Activated CD4-positive, CD25-positive, alpha-beta regulatory T cell treated with anti-CD3 and anti-CD28 coated beads, Interleukin-2, amount 50 U/mL, for 16 hours (primary cell): ENCODE results near the gene HELZ2.
"Not testable (repeated sequence)": the region's sequence is repeated elsewhere in the genome, so short reads cannot be mapped to it uniquely, and the experiment has no call there.

Experiments
- DNase-seq: peaks from one replicate; pipeline ENCODE4 v3.0.0-alpha.2; 2020; ENCODE audit warnings: low read depth, low spot score

HELZ2 gene, protein sequence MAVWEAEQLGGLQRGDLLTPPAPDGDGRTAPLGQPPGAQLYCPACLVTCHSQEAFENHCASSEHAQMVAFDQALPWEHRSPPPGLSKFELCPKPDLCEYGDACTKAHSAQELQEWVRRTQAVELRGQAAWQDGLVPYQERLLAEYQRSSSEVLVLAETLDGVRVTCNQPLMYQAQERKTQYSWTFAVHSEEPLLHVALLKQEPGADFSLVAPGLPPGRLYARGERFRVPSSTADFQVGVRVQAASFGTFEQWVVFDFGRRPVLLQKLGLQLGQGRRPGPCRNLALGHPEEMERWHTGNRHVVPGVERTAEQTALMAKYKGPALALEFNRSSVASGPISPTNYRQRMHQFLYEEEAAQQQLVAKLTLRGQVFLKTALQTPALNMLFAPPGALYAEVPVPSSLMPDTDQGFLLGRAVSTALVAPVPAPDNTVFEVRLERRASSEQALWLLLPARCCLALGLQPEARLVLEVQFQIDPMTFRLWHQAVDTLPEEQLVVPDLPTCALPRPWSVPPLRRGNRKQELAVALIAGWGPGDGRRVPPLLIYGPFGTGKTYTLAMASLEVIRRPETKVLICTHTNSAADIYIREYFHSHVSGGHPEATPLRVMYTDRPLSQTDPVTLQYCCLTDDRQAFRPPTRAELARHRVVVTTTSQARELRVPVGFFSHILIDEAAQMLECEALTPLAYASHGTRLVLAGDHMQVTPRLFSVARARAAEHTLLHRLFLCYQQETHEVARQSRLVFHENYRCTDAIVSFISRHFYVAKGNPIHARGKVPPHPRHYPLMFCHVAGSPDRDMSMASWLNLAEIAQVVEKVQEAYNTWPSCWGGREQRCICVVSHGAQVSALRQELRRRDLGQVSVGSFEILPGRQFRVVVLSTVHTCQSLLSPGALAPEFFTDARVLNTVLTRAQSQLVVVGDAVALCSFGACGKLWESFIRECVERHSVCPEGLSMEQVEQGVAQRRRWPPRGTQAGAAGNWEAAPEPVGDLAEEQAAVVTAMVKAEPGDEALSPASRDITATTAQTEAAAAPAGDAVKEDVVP (N-terminal part only)

DNA sequence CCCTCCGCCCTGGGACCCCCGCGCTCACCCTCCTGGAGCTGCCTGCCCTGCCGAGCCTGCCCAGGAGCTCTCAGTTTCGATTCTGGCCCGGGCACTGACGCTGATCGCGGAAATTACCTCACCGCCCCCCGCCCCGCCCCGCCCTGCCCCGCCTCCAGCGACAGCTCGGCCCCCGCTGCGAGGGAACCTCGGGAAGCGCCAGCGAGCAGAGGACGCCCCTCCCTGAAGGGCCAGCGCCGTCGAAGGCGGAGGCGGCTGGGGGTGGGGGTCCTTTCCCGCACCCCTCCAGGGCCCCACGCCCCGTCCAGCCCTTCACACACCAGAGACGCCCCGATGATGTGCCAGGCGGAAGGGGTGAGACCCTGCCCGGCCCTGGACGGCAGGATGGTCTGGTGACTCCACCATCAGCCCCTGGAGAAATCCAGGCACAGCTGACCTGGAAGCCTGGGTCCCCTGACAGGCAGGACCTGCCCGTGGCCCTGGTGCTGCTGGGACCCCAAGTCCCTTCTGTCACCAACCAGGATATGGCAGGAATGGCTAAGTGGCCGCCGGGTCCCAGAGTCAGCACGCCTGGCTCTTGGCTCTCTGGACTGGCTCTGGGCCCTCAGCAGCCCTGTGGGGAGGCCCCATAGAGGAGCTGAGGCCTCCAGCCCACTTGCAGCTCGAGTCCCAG is at the start of gene HELZ2:
Gene HELZ2 (minus strand): TSS at position 84 of the 673 bp plus-strand sequence. CDS start 1,854 bp downstream, outside the sequence.
- DNase-seq: no peak

DNA sequence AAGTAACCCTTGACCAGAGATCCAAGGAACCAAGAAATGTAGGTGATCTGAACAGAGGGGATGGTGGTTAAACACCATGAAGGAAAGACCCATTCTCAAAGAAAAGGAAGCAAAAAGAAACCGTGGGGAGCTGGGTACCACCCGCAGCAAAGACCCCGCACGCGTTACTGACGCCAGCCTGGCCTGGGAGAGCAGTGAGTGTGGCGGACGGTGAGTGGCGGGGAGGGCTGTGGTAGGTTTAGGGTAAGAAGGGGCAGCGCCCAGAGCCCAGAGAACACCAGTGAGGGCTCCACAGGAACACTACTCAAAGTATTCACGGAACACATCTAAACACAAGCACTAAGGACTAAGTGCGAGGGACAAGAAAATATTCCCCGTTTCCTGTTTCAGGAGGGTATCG is 48.7 kb upstream of the HELZ2 start:
- no peak for DNase-seq

DNA sequence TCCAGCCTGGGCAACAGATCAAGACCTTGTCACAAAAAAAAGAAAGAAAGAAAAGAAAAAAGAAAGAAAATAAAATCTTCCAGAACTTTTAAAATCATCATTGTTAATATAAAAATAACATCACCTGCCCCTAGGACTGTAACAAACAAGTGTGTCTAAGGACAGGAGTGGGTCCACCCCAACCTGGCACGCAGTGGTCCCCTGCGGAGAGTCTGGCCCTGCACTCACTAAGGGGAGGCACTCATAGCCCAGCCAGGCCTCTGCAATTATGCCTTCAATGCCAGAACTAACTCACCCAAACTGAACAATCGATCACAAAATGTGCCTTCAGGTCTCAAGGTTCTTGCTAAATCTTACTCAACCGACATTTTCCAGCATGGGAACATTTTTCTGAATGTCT is 48.1 kb upstream of the HELZ2 start:
- no peak for DNase-seq

DNA sequence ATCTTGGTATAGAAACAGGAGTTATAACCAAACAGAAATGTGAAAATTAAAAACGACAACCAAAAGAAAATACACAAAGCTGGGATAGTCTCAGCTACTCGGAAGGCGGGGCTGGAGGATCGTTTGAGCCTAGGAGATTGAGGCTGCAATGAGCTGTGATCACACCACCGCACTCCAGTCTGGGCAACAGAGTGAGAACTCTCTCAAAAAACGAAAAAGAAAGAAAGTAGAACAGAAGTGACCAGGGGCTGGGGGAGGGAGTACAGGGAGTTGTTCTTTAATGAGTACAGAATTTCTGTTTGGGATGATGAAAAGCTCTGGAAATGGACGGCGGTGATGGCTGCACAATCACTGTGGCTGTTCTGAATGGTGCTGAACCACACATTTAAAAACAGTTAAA is 47.0 kb upstream of the HELZ2 start:
- no peak for DNase-seq

DNA sequence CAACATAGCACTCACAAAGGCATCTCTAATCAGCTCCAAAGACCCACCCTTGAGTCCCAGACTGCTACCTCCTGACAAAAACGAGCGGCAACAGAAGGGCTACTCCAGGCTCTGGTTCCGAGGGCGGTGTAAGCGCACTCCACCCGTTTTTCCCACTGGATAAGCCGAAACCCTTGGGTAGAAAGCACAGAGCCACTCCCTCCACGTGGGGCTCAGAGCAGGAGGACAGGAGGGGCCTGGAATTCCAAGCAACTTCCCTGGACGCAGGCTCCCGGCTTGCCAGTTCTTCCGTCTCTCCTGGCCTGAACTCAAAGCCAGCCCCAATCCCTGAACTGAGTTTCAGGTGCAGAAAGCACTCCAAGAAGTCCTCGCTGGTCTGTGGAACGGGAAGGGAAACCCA is 45.5 kb upstream of the HELZ2 start:
- no peak for DNase-seq

DNA sequence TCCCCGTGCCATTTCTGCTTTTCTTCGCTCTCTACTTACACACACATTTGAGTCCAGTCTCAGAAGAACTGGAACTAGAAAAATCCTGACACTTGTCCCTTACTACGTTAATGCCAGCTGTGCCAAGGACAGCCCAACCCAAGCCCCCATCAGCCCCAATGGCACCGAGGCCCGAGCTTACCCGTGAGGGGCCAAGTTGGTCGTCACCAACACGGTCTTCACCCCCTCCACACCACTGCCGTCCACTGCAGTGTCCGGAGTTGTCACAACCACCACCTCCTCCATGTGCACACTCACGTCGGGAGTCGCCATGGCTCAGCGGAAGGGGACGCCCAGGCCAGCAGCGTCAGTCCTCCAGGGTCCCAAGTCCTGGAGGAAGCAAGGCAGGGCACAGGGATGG is 45.0 kb upstream of the HELZ2 start:
- no peak for DNase-seq

DNA sequence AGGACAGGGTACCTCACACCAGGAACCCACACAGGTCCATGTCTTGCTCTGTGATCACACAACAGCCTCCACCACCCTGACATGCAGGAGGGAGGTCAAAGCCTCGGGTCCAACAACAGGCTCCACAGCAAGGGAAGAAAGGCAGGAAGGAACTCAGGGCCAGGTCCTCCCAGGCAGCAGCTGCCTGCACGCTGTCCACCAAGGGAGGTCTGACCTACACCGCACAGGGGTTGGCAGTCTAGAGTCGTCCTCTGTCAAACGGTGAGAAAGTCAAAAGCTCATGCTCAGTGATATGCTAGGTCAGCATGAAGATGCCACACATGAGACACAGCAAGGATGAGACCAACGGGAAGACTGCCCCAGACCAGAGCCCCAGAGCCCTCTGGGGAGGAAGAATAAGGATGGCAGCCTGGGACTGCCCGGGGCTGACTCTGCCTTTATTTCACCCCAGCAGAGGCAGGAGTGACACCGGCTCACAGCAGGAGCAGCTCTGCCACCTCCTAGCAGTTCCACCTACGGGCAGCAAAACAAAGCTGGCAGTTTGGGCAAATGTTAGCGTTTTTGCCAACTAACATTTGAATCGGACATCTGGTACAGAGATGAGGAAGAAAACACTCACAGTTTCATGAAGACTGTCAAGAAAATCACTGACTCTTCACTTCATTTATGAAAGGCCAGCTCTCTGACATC is 44.4 kb upstream of the HELZ2 start:
- no peak for DNase-seq

DNA sequence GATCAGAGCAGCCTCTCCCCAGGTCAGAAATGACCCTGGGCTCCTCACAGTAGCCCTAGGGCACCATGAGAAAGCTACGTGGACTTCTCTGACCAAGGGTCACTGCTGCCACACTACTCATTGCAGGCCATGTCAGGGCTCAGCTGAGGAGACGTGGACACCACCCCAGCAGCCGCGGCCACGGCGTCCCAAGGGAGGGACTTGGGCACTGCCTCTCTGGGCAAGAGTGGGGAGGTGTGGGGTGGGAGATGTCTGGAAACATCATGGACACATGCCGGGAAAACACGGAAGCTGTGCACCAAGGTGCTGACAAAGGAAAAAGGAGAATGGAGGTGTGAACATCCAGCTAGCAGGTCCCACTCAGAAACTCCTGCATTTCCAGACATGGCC is 43.8 kb upstream of the HELZ2 start:
- no peak for DNase-seq

DNA sequence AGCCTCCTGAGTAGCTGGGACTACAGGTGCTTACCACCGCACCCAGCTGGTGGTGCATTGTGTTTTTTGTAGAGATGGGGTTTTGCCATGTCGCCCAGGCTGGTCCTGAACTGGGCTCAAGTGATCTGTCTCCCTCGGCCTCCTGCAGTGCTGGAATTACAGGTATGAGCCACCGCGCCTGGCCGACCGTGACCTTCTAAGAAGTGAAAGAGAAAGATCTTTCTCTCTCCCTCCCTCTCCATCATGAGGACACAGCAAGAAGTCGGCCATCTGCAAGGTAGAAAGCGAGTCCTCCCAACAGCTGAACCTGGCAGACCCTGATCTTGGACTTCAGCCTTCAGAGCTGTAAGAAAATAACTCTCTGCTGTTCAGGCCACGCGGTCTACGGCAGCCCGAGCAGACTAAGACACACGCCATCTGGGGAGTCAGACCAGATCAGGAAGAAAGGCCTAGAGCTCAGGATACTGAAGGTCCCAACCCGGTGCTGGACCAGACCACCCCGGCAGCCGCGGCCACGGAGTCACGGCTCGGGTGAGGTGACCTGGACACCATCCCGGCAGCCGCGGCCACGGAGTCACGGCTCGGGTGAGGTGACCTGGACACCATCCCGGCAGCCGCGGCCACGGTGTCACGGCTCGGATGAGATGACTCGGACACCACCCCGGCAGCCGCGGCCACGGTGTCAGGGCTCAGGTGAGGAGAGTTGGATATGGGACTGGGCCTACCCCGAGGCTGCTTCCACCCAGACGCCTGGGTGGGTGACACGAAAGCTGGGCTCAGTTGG is 43.2 kb upstream of the HELZ2 start:
- no peak for DNase-seq

DNA sequence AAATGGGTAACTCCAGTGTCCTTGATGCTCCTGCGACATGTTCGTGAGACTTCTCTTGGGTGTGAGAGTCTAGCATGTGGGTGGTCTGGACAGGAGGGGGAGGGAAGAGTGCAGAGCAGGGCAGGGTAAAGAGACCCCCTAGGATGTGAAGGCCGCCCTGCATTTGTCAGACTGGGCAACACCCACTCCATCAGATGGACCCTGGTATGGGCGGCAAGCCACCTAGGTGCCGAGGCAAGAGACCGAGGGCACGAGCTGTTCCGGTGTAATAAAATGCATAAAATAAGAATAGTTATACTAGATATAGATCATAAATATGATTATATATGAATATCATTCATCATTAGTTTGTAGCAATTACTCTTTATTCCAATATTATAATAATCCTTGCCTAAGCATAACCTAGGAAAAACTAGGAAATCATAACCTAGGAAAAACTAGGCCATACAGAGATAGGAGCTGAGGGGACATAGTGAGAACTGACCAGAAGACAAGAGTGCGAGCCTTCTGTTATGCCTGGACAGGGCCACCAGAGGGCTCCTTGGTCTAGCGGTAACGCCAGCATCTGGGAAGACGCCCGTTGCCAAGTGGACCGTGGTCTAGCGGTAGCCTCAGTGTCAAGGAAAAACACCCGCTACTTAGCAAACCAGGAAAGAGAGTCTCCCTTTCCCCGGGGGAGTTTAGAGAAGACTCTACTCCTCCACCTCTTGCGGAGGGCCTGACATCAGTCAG is 40.0 kb upstream of the HELZ2 start:
- DNase-seq: not testable (repeated sequence)

DNA sequence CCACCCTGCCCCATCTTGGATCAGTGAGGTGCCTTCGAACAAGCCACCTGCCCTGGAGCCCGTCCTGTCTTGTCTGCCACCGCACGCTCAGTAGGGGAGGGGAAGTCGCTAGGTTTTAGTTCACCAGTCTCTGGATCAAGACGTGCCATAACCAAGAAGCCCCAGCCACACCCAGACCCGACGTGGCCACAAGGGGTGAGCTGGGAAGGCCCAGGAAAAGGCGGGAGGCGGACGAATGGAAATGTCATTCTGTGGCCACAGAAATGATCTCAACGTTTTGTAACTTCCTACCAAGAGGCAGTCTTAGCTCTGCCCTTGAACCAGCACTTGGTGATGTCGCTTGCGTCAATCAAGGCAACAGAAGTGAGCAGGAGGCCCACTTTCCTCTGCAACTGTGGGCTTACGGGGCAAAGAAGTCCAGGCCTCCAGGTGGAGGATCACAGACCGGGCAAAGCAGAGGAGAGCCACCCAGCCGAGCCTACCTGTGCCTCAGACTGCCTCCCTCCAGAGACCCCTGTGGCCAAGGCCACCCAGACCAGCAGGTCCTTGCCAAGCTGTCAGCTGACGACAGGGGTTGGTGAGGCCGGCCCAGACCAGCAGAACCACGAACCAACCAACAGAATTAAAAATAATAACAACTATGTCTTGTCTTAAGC is 38.4 kb upstream of the HELZ2 start:
- DNase-seq: no peak

DNA sequence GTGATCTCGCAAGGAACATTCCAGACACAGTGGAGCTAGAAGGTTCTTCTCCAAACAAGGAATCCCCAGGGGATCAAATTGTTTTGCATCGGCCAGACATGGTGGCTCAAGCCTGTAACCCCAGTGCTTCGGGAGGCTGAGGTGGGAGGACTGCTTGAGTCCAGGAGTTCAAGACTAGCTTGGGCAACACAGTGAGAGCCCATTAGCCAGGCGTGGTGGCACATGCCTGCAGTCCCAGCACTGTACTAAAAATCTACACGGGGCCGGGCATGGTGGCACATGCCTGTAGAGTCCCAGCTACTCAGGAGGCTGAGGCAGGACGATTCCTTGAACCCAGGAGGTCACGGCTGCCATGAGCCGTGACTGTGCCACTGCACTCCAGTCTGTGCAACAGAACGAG is 37.6 kb upstream of the HELZ2 start:
- DNase-seq: no peak

DNA sequence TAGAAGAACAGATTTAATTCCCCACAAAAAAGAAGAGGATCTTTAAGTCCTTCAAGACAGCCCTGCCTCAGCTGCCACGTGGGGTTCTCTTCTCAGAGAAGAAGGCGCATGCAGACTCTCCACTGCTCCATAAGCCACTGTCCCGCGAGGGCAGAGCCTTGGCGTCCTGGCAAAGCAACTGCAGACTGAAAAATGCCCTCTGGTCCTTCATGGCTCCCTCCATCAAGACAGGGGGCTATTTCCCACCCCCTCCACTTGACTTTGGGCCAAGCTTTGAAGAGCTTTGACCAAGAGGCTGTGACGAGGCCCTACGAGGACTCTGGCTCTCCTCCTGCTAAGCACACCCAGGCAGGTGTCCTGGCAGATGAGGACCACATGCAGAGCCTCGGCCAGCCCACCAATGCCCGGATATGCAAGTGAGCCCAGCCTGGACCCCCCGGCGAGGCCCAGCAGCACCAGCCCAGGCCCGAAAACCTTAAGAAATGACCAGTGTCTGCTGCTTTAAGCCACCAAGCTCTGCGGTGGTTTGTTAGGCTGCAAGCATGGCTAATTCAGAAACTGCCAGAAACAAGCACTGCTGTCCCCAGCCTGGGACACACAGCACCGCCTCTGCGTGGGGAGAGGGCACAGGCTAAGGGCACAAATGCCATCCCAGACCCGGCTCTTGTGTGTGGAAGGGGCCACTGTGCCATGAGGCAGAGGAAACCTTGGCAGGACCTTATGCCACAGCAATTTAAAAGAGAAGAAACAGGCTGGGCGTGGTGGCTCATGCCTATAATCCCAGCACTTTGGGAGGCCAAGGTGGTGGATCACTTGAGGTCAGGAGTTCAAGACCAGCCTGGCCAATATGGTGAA is 36.8 kb upstream of the HELZ2 start:
- DNase-seq: no peak

DNA sequence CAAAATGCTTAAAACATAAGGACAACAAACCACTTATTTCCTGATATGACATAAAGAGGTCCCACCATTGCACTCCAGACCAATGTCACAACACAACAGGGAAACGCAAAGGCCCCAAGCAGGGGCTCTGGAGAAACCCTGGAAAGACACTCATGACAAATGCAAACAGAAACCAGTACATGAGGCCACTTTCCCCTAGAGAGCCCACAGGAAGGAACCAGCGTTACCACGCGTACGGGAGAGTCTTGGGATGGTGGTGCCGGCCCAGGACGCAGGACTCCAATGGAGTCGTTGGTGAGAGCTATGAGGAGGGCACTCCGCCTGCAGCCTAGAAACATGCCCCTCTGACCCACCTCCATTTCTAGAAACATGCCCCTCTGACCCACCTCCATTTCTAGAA is 32.6 kb upstream of the HELZ2 start:
- no peak for DNase-seq

DNA sequence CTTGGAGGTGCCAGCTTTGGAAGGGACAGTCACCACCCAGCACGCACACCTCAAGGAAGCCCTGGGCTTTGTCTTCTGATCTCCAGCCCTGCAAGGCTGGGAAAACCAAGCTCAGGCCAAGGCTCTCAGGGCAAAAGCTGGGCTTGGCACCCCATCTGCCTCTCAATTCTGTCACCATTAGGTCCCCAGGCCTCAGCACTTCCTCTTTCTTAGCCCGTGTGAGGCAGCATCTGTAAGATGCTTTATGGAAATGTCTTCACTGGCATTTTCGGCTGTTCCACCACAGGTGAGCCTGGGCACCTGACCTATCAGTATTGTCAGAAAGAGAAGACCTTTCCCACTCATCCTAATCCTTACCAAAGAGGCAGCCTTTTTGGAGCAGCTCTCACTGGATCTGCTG is 28.3 kb upstream of the HELZ2 start:
- no peak for DNase-seq

DNA sequence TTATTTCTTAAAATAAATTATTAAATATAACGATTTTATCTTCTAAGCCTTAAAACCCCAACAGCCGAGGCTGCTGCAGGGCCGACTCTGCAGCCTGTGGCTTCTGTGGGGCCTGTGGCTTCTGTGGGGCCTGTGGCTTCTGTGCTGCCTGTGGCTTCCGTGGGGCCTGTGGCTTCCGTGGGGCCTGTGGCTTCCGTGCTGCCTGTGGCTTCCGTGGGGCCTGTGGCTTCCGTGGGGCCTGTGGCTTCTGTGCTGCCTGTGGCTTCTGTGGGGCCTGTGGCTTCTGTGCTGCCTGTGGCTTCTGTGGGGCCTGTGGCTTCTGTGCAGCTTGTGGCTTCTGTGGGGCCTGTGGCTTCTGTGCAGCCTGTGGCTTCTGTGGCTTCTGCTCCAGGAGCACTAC is 27.6 kb upstream of the HELZ2 start:
- DNase-seq: not testable (repeated sequence)

DNA sequence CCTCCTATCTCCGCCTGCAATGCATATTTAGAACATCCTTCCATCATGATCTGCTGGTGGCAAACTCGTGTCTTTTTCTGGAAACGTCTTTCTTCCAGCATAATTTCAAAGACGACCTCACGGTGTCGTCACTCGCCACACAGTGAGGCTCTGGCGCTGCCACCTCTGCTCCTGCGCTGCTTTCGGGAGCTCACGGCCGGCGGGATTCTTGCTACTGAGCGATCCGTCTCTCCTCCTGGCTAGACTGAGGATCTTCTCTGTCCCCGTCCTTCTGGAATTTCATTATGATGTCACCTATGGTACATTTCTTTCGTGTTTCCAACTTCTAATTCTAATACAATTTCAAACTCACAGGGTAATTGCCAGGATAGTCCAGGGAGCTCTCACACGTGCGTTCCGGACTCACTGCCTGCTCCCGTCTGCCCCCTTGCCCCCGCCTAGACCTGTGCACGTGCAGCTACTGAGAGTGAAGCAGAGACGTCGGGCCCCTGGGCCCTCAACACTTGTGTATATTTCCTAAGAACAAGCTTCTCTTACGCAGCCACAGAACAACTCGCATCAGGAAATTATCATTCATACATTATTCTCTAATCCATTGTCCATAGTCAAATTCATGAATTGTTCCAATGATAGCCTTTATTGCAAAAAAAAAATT is 25.5 kb upstream of the HELZ2 start:
- no peak for DNase-seq
